Hematopoietic multipotent progenitor cell (in vitro differentiated cells): Measurements from ENCODE around the gene CAPN5. TPM values are rescaled to one million over a fixed set of nuclear protein-coding genes. Genes with fewer than 3 reads are reported as not detected.

Experiments used
- DNase-seq, 3 donors: peaks; one replicate each; pipeline ENCODE4 v3.0.0-alpha.2; 2011 to 2015; ENCODE audit warnings: low read depth in 2 of 3, low spot score in 2 of 3
- total RNA-seq: library from RNA; depleted of rRNA; stranded (reverse); fragments of >200 nt; gene quantifications from one replicate; pipeline ENCODE4 v1.2.3, GENCODE V29; 2012

Gene CAPN5
- total RNA-seq, 1 donor: 1.3 TPM

GRCh38 chr11:77127920-77128691, 61.3 kb downstream of the CAPN5 start, which contains the start of gene MYO7A:
TSS of gene MYO7A (plus strand) at chr11:77128246. CDS start at chr11:77130635, 2,389 bp downstream.
- no peak for DNase-seq

DNA sequence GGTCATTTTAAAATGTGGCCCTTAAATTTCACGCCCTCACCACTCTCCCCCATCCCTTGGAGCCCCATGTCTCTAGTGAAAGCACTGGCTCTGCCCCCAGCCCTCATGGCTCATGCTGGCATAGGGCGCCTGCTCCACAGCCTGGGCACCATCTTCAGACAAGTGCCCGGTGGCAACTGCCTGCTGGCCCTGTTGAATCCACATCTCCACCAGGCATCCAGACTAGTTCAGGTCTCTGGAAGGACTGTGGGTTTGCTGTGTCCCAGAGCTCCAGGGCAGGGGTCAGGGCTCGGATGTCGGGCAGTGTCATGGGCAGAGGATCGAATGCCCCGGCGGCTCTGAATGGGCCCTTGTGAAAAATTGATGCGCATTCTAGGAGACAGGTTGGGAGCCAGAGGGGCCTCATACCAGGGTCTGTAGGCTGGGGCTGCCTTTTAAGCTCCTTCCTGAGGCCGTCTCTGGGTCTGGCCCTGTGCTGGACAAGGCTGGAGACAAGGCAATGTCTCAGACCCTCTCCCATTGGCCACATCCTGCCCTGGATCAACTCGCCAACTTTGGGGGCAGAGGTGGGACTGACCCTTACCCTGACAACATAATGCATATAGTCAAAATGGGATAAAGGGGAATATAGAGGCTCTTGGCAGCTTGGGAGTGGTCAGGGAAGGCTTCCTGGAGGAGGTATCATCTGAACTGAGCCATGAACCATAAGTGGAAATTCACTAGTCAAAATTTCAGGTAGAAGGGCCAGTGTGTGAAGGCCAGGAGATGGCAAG, 62.5 kb downstream of the CAPN5 start:
- no peak for DNase-seq

DNA sequence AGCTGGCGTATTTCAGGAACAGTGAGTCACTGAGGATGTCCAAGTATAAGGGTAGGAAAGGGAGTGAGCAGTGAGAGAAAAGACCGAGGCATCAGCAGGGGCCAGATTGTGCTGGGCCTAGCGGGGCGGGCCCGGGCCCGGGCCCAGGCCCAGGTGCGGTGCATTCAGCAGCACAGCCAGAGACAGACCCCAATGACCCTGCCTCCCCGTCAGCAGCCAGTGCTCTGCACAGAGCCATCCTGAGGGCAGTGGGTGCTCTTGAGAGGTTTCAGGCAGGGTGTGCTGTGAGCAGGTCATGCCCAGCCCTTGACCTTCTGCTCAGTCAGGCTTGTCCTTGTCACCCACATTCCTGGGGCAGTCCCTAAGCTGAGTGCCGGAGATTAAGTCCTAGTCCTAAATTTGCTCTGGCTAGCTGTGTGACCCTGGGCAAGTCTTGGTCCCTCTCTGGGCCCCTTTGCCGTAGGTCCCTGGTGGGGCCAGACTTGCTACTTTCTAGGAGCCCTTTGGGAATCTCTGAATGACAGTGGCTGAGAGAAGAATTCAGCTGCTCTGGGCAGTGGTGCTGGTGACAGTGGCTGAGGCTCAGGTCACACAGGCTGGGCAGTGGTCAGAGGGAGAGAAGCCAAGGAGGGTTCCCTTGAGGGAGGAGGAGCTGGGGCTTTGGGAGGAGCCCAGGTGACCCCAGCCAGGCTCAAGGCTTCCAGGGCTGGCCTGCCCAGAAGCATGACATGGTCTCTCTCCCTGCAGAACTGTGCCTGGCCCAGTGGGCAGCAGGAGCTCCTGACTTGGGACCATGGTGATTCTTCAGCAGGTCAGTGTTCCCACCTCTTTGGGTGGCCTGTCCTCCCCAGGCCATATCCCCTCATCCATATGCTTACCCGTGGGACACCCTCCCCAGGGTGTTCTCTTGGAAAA, 63.3 kb downstream of the CAPN5 start:
- DNase-seq: no peak

GRCh38 chr11:77130763-77131513, 64.2 kb downstream of the CAPN5 start:
- no peak for DNase-seq

DNA sequence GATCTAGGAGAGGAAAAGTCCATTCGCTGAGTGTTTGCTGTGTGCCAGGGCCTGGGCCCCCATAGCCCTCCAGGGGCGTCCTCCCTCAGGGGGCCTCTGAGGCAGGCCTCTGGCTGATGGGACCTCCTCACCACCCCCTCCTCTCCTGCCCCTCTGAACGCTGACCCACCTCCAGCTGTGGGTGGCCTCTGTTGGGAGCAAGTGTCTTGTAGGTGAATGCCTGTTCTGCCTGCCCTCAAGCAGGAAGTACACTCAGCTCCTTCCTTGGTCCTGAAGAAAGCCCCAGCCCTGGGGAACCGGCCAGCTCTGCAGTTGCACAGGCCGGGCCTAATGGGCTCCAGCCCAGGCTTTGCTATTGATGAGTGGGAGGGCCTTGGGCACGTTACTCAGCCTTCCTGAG, 64.8 kb downstream of the CAPN5 start:
- DNase-seq: no peak

DNA sequence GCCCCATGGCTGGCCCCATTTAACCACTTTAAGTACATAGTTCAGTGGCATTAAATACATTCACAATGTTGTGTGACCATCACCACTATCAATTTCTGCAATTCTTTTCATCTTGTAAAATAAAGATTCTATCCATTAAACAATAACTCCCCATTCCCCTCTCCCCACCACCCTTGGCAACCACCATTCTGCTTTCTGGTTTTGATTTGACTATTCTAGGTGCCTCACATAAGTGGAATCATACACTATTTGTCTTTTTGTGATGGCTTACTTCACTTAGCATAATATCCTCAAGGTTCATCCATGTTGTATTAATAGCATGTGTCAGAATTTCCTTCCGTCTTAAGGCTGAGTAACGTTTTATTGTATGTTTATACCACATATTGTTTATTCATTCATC, 68.3 kb downstream of the CAPN5 start:
- no peak for DNase-seq

DNA sequence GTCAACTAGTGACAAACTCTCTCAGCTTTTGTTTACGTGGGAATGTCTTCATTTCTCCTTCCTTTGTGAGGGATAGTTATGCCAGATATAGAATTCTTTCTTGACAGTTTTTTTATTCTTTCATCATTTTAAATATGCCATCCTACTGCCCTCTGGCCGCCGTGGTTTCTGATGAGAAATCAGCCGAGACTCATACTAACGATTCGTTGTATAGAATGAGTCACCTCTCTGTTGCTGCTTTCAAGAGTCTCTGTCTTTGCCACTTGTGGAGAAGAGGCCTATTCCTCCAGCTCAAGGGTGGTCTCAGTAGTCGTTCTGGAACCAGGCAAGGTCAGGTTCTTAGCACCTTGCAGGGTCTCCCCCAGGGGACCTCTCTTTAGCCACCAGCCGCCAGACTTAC, 69.3 kb downstream of the CAPN5 start:
- DNase-seq: no peak

DNA sequence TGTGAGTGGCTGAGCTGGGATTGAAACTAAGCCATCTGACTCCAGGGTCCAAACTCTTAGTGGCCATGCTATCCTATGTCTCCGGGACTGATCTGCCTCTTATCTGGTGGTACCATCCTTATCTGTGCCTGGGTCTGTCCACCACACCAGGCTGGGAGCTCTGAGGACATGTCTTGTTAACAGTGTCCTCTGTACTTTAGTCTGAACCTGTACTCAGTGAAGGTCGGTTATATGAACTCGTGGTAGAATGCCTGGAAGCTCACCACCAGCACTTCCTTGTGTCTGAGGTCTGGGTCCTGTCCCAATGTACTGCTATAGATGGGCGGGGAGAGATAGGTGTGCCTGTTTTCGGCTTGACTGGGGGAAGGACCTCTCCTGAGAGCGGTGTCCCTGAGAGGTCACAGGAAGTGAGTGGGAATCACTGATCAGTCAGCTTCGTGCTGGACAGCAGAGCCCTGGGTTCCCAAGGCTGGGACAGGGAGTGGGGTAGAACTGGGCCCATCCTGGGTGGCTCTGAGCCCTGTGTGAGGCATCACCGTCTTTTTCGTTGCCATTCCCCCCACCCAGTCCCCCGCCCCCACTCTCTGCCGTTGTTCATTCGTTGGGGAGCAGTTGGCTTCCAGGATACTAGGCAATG, 70.1 kb downstream of the CAPN5 start:
- no peak for DNase-seq

- DNase-seq: no peak
Observed at GRCh38 chr11:77137421-77137820, 70.7 kb downstream of the CAPN5 start.

DNA sequence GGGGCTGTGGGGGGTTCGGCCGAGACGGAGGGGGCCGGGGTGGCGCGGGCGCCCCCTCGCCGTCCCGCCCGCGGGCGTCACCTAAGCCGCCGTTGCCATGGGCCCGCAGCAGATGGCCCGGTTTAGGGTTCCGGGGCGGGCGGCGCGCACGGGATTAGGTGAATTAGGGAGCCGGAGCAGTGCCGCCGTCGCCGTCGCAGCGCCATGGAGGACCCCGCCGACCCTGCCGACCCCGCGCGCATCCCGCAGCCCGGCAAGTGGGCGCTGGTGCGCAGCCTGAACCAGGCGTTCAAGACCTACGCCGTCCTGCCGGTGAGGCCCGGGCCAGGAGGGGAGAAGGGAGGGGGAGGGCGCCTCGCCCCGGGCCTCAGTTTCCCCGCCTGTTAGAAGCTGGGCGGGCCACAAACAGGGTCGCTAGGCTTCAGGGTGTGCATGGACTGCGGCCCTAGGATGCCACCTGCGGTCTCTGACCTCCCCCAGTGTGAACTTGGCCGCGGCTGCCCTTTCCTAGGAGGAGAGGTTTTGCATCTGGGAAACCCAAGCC, 71.4 kb downstream of the CAPN5 start:
- DNase-seq: no peak

DNA sequence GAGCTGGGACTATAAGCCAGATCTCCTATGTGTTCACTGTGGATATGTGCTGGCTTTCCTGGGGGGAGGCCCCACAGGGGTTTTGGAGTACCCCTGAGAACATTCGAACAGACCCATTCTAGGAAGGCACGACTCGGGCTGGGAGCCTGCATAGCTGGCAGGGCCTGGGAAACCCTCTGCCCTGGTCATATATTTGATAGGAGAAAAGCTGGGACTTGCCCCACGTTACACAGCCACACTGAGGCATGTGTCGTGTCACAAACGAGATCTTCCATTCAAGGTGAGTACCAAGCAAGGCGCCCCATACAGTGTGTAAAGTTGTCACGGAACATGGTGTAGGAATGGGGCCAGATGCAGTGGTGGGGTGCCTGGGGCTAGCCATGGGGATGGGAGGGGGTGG, 72.4 kb downstream of the CAPN5 start:
- no peak for DNase-seq

DNA sequence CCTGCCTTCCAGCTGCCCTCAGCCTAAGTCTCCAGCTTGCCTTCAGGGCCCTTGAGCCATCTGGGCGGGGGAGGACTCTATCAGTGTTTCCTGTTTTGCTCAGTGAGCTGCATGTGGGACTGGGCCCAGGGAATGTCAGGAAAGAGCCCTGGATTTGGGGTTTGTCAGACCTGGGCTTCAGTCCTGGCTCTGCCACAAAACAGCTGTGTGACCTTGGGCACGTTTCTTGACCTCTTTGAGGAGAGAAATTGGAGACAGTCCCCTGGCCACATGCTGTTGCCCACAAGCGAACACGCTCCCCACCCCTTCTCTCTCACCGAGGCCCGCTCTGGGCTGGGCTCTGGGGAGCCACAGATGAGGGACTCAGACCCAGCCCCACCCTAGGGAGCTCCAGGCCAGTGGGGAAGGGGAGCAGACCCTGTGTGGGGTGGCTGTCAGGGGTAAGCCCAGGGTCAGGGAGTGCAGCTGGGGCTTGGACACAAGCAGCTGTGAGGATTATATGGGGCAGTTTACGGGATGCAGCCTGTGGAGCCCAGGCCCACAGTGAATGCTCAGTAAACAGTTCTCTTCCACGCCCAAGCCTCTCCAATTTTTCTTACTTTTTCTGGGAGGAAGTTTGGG, 73.6 kb downstream of the CAPN5 start:
- DNase-seq: no peak

DNA sequence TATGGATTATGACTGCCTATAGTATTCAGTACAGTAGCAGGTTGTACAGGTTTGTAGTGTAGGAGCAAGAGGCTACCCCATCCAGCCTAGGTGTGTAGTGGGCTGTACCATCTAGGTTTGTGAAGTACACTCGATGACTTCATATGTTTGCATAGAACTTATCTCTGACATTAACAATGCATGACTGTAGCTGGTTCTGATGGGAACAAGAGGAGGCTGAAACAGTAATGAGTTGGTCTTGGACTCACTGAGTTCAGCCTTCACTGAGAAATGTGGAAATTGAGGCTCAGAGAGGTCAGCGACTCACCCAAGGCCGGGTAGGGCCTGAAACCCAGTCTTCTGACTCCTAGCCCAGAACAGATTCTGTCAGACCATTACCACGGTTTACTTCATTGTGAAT, 74.3 kb downstream of the CAPN5 start:
- no peak for DNase-seq

DNA sequence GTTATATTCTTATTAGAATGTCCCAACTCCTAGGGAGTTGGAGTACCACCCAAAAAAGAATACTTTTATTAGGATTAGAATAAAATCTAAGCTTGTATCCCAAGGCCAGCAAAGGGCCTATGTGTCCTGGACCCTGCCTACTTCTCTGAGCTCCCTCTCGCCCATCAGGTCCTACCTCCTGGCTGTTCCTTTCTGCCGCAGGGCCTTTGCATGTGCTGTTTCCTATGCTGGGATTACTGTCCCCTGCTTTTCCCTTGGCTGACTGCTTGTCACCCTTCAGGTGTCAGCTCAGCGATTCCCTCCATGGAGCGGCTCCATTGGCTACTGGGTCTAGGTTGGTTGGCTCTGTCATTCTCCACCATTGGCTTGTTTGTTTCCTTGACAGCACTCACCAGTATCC, 74.7 kb downstream of the CAPN5 start:
- no peak for DNase-seq

- peak in 2 of 3 donors; percentile 46 to 74 for DNase-seq
Observed at GRCh38 chr11:77142091-77142975, 75.6 kb downstream of the CAPN5 start.

GRCh38 chr11:77143405-77144020, 76.7 kb downstream of the CAPN5 start:
- no peak for DNase-seq

DNA sequence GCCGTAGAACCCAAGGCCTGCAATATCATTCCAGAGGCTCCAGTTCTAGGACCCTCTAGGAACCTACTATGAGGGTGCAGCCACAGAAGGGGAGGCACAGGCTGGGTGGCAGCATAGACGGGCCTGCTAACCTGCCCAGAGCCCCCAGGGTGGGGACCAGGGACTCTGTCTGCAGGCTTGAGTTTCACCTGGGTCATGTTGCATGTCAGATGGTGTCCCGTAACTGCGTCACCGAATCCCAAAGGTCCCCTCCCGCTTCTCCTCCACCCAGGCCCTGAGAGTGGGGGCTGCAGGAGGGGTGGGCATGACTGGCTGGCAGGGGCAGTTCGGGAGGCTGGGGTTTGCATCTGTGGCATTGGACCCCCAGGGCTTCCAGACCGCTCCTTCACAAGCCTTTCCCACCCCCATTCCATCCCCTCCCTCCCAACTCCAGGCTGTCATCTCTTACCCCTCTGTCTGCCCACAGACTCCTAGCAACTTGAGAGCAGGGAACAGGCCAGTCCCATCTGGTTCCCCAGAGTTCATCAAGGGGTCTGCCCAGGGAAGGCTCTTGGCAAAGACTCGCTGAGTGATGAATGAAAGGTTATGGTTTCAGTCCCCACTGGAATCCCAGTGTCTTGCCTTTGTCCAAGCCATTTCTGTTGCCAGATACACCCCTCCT, 77.6 kb downstream of the CAPN5 start:
- DNase-seq: no peak
